ENCODE results near the gene AOC3. TPM values are rescaled to one million over a fixed set of nuclear protein-coding genes. Genes with fewer than 3 reads are reported as not detected.

Gene AOC3
- total and polyA plus RNA-seq, 2 of the 13 experiments (the other 11 are each of a cell fraction or from before 2014, with no cell fraction given) = 8.7 to 51.7 TPM

DNA sequence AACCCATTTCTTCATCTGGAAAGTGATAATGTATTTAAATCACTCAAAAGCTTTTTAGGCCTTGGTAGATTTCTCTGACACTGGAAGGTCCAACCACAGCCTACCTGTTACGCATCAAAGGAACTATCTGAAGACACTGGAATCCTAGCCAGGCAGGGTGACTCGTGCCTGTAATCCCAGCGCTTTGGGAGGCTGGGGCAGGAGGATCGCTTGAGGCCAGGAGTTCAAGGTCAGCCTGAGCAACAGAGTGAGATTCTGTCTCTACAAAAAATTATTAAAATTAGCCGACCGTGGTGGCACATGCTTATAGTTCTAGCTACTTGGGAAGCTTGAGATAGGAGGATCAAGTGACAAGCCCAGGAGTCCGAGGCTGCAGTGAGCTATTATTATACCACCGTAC, 31.2 kb downstream of the AOC3 start (continued):
- TF ChIP-seq, protein P1, sequence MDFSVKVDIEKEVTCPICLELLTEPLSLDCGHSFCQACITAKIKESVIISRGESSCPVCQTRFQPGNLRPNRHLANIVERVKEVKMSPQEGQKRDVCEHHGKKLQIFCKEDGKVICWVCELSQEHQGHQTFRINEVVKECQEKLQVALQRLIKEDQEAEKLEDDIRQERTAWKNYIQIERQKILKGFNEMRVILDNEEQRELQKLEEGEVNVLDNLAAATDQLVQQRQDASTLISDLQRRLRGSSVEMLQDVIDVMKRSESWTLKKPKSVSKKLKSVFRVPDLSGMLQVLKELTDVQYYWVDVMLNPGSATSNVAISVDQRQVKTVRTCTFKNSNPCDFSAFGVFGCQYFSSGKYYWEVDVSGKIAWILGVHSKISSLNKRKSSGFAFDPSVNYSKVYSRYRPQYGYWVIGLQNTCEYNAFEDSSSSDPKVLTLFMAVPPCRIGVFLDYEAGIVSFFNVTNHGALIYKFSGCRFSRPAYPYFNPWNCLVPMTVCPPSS (IDR thresholded peaks at IDR 0.05) = no peak
- 0 out of 2 replicates have a peak, but pooled peaks have one; percentile 34 for TF ChIP-seq YEATS4 (CRISPR knock-in tag; IDR thresholded peaks at IDR 0.05; ENCODE audit: borderline replicate concordance)
- TF ChIP-seq BRD4 (CRISPR knock-in tag; IDR thresholded peaks at IDR 0.05) = no peak
- TF ChIP-seq, protein P2, sequence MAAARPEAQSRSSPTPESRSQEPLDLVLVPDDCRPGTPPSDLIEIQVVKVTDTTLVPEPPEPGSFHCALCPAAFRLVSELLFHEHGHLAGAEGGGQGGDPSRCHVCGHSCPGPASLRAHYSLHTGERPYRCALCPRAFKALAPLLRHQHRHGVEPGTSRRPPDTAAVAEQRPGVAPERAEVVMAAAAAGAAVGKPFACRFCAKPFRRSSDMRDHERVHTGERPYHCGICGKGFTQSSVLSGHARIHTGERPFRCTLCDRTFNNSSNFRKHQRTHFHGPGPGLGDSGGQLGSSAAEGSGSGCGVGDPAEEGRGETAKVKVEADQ (CRISPR knock-in tag; IDR thresholded peaks at IDR 0.05; ENCODE audit: borderline replicate concordance) = no peak
- TF ChIP-seq, protein P3, sequence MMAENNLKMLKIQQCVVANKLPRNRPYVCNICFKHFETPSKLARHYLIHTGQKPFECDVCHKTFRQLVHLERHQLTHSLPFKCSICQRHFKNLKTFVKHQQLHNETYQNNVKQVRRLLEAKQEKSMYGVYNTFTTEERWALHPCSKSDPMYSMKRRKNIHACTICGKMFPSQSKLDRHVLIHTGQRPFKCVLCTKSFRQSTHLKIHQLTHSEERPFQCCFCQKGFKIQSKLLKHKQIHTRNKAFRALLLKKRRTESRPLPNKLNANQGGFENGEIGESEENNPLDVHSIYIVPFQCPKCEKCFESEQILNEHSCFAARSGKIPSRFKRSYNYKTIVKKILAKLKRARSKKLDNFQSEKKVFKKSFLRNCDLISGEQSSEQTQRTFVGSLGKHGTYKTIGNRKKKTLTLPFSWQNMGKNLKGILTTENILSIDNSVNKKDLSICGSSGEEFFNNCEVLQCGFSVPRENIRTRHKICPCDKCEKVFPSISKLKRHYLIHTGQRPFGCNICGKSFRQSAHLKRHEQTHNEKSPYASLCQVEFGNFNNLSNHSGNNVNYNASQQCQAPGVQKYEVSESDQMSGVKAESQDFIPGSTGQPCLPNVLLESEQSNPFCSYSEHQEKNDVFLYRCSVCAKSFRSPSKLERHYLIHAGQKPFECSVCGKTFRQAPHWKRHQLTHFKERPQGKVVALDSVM (CRISPR knock-in tag; IDR thresholded peaks at IDR 0.05) = peak; percentile 96
- TF ChIP-seq ZFP90 (CRISPR knock-in tag; IDR thresholded peaks at IDR 0.05; ENCODE audit: borderline replicate concordance) = 0 out of 2 replicates have a peak, but pooled peaks have one; percentile 24
- TF ChIP-seq RARA (CRISPR knock-in tag; IDR thresholded peaks at IDR 0.05) = 0 out of 2 replicates have a peak, but pooled peaks have one; percentile 29
- TF ChIP-seq, protein P4, sequence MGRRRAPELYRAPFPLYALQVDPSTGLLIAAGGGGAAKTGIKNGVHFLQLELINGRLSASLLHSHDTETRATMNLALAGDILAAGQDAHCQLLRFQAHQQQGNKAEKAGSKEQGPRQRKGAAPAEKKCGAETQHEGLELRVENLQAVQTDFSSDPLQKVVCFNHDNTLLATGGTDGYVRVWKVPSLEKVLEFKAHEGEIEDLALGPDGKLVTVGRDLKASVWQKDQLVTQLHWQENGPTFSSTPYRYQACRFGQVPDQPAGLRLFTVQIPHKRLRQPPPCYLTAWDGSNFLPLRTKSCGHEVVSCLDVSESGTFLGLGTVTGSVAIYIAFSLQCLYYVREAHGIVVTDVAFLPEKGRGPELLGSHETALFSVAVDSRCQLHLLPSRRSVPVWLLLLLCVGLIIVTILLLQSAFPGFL (CRISPR knock-in tag; IDR thresholded peaks at IDR 0.05) = no peak
- TF ChIP-seq ZNF674 (CRISPR knock-in tag; IDR thresholded peaks at IDR 0.05; ENCODE audit: low read depth) = no peak
- TF ChIP-seq KLF11 (CRISPR knock-in tag; IDR thresholded peaks at IDR 0.05) = no peak
- TF ChIP-seq HNF4A (CRISPR knock-in tag; IDR thresholded peaks at IDR 0.05) = 0 out of 2 replicates have a peak, but pooled peaks have one; percentile 3
- TF ChIP-seq ZNF678 (CRISPR knock-in tag; IDR thresholded peaks at IDR 0.05) = no peak
- TF ChIP-seq ATRX (CRISPR knock-in tag; IDR thresholded peaks at IDR 0.05; ENCODE audit: borderline replicate concordance) = no peak
- TF ChIP-seq ADNP (CRISPR knock-in tag; IDR thresholded peaks at IDR 0.05) = 0 out of 2 replicates have a peak, but pooled peaks have one; percentile 38
- TF ChIP-seq, protein P5, sequence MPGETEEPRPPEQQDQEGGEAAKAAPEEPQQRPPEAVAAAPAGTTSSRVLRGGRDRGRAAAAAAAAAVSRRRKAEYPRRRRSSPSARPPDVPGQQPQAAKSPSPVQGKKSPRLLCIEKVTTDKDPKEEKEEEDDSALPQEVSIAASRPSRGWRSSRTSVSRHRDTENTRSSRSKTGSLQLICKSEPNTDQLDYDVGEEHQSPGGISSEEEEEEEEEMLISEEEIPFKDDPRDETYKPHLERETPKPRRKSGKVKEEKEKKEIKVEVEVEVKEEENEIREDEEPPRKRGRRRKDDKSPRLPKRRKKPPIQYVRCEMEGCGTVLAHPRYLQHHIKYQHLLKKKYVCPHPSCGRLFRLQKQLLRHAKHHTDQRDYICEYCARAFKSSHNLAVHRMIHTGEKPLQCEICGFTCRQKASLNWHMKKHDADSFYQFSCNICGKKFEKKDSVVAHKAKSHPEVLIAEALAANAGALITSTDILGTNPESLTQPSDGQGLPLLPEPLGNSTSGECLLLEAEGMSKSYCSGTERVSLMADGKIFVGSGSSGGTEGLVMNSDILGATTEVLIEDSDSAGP (CRISPR knock-in tag; IDR thresholded peaks at IDR 0.05; ENCODE audit: borderline replicate concordance) = 0 out of 2 replicates have a peak, but pooled peaks have one; percentile 6
- TF ChIP-seq TBX2 (CRISPR knock-in tag; IDR thresholded peaks at IDR 0.05; ENCODE audit: borderline replicate concordance) = no peak
- no peak for TF ChIP-seq ONECUT2 (CRISPR knock-in tag; IDR thresholded peaks at IDR 0.05)
- no peak for TF ChIP-seq STAG1 (CRISPR knock-in tag; IDR thresholded peaks at IDR 0.05)
- TF ChIP-seq, protein P6, sequence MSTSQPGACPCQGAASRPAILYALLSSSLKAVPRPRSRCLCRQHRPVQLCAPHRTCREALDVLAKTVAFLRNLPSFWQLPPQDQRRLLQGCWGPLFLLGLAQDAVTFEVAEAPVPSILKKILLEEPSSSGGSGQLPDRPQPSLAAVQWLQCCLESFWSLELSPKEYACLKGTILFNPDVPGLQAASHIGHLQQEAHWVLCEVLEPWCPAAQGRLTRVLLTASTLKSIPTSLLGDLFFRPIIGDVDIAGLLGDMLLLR (CRISPR knock-in tag; IDR thresholded peaks at IDR 0.05) = no peak

All from HepG2 (cell line).